Measurements from ENCODE around the gene ADCYAP1R1.

ADCYAP1R1 gene

DNA sequence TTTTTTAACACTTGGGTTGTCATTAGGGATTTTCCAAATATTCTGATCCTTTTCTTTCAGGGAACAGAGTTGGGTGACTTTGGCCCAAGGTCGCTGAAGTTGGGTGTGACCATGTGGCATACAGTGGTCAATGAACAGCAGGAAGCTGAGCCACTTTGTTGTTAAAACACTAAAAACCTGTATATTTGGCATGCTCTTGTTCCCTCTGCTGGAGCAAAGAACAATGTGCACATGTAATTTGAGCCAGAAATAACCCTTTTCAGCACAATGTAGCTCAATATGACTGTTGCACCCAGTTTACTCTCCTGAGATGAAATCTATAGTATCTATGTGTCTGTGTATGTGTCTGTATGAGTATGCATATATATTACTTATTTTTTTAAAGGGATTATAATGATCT lies 74.9 kb downstream of the ADCYAP1R1 start:
- no peak for TF ChIP-seq ZBTB7A (IDR thresholded peaks at IDR 0.05; ENCODE audit: low read depth)
- TF ChIP-seq RAD21 (IDR thresholded peaks at IDR 0.05; ENCODE audit: low read depth): 0 out of 2 replicates have a peak, but pooled peaks have one; percentile 22

GRCh38 chr7:31129067-31129466 lies 77.0 kb downstream of the ADCYAP1R1 start:
- no peak for TF ChIP-seq TAF1 (IDR thresholded peaks at IDR 0.05; ENCODE audit: low read depth)
- TF ChIP-seq, protein P1, sequence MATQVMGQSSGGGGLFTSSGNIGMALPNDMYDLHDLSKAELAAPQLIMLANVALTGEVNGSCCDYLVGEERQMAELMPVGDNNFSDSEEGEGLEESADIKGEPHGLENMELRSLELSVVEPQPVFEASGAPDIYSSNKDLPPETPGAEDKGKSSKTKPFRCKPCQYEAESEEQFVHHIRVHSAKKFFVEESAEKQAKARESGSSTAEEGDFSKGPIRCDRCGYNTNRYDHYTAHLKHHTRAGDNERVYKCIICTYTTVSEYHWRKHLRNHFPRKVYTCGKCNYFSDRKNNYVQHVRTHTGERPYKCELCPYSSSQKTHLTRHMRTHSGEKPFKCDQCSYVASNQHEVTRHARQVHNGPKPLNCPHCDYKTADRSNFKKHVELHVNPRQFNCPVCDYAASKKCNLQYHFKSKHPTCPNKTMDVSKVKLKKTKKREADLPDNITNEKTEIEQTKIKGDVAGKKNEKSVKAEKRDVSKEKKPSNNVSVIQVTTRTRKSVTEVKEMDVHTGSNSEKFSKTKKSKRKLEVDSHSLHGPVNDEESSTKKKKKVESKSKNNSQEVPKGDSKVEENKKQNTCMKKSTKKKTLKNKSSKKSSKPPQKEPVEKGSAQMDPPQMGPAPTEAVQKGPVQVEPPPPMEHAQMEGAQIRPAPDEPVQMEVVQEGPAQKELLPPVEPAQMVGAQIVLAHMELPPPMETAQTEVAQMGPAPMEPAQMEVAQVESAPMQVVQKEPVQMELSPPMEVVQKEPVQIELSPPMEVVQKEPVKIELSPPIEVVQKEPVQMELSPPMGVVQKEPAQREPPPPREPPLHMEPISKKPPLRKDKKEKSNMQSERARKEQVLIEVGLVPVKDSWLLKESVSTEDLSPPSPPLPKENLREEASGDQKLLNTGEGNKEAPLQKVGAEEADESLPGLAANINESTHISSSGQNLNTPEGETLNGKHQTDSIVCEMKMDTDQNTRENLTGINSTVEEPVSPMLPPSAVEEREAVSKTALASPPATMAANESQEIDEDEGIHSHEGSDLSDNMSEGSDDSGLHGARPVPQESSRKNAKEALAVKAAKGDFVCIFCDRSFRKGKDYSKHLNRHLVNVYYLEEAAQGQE (IDR thresholded peaks at IDR 0.05; ENCODE audit: low read depth): no peak
- no peak for TF ChIP-seq ZBTB7A (IDR thresholded peaks at IDR 0.05; ENCODE audit: low read depth)
- no peak for TF ChIP-seq YY1 (IDR thresholded peaks at IDR 0.05; ENCODE audit: low read depth)
- no peak for TF ChIP-seq FOXM1 (IDR thresholded peaks at IDR 0.05; ENCODE audit: borderline replicate concordance, low read depth)
- TF ChIP-seq TCF12 (IDR thresholded peaks at IDR 0.05; ENCODE audit: low read depth): no peak
- no peak for TF ChIP-seq MAX (IDR thresholded peaks at IDR 0.05)
- TF ChIP-seq TEAD4 (IDR thresholded peaks at IDR 0.05): no peak
- TF ChIP-seq CEBPB (IDR thresholded peaks at IDR 0.05): no peak
- TF ChIP-seq CREB1 (IDR thresholded peaks at IDR 0.05; ENCODE audit: low read depth): no peak
- no peak for TF ChIP-seq EP300 (IDR thresholded peaks at IDR 0.05; ENCODE audit: borderline replicate concordance)
- TF ChIP-seq NFIC (IDR thresholded peaks at IDR 0.05): no peak

- TF ChIP-seq RAD21 (IDR thresholded peaks at IDR 0.05; ENCODE audit: low read depth): no peak
- TF ChIP-seq FOXM1 (IDR thresholded peaks at IDR 0.05; ENCODE audit: borderline replicate concordance, low read depth): no peak
- no peak for TF ChIP-seq NFIC (IDR thresholded peaks at IDR 0.05)
- TF ChIP-seq, protein P1 (IDR thresholded peaks at IDR 0.05; ENCODE audit: low read depth): no peak
- TF ChIP-seq CEBPB (IDR thresholded peaks at IDR 0.05): no peak
- TF ChIP-seq EP300 (IDR thresholded peaks at IDR 0.05; ENCODE audit: borderline replicate concordance): no peak
- TF ChIP-seq ZBTB7A (IDR thresholded peaks at IDR 0.05; ENCODE audit: low read depth): no peak
- no peak for TF ChIP-seq USF1 (IDR thresholded peaks at IDR 0.05)
- TF ChIP-seq MAX (IDR thresholded peaks at IDR 0.05): no peak
Observed at GRCh38 chr7:31133497-31133896, 81.4 kb downstream of the ADCYAP1R1 start.

DNA sequence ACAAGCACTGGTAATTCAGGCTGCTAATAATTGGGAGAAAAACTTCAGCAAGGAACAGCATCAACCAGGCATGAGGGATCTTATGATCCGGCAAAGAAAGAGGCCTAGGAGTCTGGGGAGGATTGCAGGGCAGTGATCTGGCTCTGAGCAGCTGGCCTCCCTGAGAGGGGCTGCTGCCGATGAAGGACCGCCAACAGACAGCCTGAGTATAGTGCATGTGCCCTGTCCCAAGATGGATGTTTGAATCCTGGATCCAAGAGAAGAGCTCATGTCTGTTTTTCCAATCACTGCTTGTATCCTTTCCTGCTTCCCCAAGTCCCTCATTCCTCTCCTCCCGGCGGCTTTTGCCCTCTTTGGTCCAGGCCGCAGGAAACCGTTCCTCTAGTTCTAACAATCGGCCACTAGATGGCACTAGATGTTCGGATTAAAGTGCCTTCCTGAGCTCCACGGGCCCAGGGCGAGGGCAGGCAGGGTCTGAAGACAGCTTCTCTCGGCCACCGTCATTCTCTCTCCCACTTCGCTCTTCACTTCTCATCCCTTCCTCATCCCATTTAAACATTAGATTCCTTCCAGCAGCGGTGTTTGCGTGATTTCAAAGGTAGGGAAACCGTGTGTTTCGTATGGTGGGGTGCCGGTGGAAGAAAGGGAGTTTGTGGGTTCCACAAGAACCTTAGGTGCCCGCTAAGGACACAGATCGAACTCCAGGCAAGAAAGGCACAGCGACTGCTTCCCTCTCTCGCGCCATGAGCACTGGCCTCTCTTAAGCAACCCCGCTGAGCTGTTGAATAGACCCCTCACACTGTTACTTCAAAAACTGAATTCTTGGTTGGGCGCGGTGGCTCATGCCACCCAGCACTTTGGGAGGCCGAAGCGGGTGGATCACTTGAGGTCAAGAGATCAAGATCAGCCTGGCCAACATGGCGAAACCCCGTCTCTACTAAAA lies 82.4 kb downstream of the ADCYAP1R1 start:
- TF ChIP-seq, protein P1 (IDR thresholded peaks at IDR 0.05; ENCODE audit: low read depth): no peak
- no peak for TF ChIP-seq YY1 (IDR thresholded peaks at IDR 0.05; ENCODE audit: low read depth)
- TF ChIP-seq ZBTB7A (IDR thresholded peaks at IDR 0.05; ENCODE audit: low read depth): no peak
- TF ChIP-seq EP300 (IDR thresholded peaks at IDR 0.05; ENCODE audit: borderline replicate concordance): no peak
- TF ChIP-seq NFIC (IDR thresholded peaks at IDR 0.05): no peak
- no peak for TF ChIP-seq CEBPB (IDR thresholded peaks at IDR 0.05)
- TF ChIP-seq TEAD4 (IDR thresholded peaks at IDR 0.05): no peak
- TF ChIP-seq RAD21 (IDR thresholded peaks at IDR 0.05; ENCODE audit: low read depth): peak; percentile 75

DNA sequence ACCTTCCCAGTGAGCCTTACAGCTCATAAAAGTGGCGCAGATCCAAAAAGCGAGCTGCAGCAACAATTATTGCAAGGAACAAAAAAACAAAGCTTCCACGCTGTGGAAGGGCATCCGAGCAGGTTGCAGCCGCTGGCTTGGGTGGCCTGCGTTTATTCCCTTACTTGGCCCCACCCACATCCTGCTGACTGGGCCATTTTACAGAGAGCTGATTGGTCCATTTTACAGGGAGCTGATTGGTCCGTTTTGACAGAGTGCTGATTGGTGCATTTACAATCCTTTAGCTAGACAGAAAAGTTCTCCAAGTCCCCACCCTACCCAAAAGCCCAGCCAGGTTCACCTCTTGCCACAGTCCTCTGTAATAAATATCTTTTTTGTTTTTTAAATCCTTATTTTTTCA lies 85.1 kb downstream of the ADCYAP1R1 start:
- no peak for TF ChIP-seq RAD21 (IDR thresholded peaks at IDR 0.05; ENCODE audit: low read depth)
- TF ChIP-seq TCF12 (IDR thresholded peaks at IDR 0.05; ENCODE audit: low read depth): no peak
- TF ChIP-seq EP300 (IDR thresholded peaks at IDR 0.05; ENCODE audit: borderline replicate concordance): no peak
- no peak for TF ChIP-seq USF1 (IDR thresholded peaks at IDR 0.05)
- TF ChIP-seq, protein P1 (IDR thresholded peaks at IDR 0.05; ENCODE audit: low read depth): no peak
- no peak for TF ChIP-seq EGR1 (IDR thresholded peaks at IDR 0.05)
- no peak for TF ChIP-seq YY1 (IDR thresholded peaks at IDR 0.05; ENCODE audit: low read depth)
- TF ChIP-seq CEBPB (IDR thresholded peaks at IDR 0.05): no peak
- no peak for TF ChIP-seq FOXM1 (IDR thresholded peaks at IDR 0.05; ENCODE audit: borderline replicate concordance, low read depth)
